Measurements from ENCODE around the gene UTS2.
A peak's percentile ranks its signal among the peaks of the same experiment; 100 is the strongest.

Gene UTS2

GRCh38 chr1:7863756-7864328 lies 11.0 kb upstream of the UTS2 start:
- no peak for DNase-seq (ENCODE audit: low read depth in 2 of 2)

DNA sequence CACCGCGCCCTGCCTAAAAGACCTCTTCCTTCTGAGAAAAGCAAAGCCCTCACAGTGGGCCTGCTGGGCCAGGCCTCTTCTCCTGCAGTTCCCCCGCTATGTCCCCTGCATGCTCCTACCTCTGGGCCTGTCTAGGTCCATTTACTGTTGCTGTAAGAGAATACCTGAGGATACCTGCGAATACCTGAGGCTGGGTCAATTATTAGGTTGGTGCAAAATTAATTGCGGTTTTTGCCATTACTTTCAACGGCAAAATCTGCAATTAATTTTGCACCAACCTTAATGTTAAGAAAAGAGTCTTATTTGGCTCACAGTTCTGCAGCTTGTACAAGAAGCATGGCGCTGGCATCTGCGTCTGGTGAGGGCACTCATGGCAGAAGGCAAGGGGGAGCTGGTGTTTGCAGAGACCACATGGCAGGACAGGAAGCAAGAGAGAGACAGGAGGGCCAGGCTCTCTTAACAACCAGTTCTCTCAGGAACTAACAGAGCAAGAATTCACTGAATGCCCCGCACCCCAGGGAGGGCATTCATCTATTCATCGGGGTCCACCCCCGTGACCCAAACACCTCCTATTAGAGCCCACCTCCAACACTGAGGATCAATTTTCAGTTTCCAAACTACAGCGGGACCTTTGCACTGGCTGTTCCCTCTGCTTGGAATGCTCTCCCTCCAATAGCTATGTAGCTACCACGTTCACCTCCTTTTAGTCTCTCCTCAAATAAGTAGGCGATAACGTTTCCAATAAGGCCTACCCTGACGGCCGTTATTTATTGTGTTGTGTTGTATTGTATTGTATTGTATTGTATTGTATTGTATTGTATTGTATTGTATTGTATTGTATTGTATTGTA lies 9.6 kb upstream of the UTS2 start:
- DNase-seq (ENCODE audit: low read depth in 2 of 2) = no peak

GRCh38 chr1:7861452-7861851 lies 8.6 kb upstream of the UTS2 start:
- DNase-seq (ENCODE audit: low read depth in 2 of 2) = no peak

- no peak for DNase-seq (ENCODE audit: low read depth in 2 of 2)
Measured at GRCh38 chr1:7860130-7860529, 7.3 kb upstream of the UTS2 start.

GRCh38 chr1:7859406-7859805 lies 6.5 kb upstream of the UTS2 start:
- DNase-seq (ENCODE audit: low read depth in 2 of 2) = no peak

- no peak for DNase-seq (ENCODE audit: low read depth in 2 of 2)
Measured at GRCh38 chr1:7857985-7858384, 5.1 kb upstream of the UTS2 start.

DNA sequence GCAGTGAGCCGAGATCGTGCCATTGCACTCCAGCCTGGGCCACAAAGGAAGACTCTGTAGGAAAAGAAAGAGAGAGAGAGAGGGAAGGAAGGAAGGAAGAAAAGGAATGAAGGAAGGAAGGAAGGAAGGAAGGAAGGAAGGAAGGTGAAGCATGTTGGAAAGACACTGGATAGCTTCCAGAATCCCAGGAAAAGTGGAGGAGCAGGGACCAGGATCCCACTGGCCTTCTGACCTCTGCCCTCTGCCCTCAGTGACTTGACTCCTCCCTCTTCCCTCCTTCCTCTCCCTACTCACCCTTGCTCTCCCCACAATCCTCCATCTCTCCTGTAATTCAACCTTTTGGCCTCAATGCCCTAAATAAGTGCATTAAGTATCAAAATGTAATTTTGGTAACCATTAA lies 4.1 kb upstream of the UTS2 start:
- DNase-seq (ENCODE audit: low read depth in 2 of 2) = no peak

- no peak for DNase-seq (ENCODE audit: low read depth in 2 of 2)
Measured at GRCh38 chr1:7856345-7856744, 3.5 kb upstream of the UTS2 start.

- no peak for DNase-seq (ENCODE audit: low read depth in 2 of 2)
Measured at GRCh38 chr1:7853684-7854026, 790 bp upstream of the UTS2 start.

GRCh38 chr1:7850786-7851185 lies 2.1 kb downstream of the UTS2 start:
- no peak for DNase-seq (ENCODE audit: low read depth in 2 of 2)

GRCh38 chr1:7847599-7847998 lies 5.3 kb downstream of the UTS2 start:
- DNase-seq (ENCODE audit: low read depth in 2 of 2) = no peak

- no peak for DNase-seq (ENCODE audit: low read depth in 2 of 2)
Measured at GRCh38 chr1:7846656-7847055, 6.2 kb downstream of the UTS2 start.

DNA sequence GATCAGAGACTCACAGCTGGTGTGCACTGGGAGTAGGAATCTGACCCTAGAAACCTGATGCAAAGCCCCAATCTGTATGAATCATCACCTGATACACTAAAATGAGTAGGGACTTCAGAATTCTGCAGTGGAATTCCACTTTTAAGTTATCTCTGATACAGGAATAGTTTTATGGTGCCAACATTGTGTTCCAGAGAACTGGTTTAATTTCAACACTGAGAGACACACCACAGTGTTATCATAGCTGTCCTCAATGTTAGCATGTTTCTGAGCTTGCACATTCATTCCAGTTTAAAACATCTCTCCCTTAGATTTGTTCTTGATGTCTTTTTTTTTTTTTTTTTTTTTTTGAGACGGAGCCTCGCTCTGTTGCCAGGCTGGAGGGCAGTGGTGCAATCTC lies 7.1 kb downstream of the UTS2 start:
- DNase-seq (ENCODE audit: low read depth in 2 of 2) = no peak

GRCh38 chr1:7842517-7842916 lies 10.3 kb downstream of the UTS2 start:
- no peak for DNase-seq (ENCODE audit: low read depth in 2 of 2)

GRCh38 chr1:7839526-7839925 lies 13.3 kb downstream of the UTS2 start:
- no peak for DNase-seq (ENCODE audit: low read depth in 2 of 2)

DNA sequence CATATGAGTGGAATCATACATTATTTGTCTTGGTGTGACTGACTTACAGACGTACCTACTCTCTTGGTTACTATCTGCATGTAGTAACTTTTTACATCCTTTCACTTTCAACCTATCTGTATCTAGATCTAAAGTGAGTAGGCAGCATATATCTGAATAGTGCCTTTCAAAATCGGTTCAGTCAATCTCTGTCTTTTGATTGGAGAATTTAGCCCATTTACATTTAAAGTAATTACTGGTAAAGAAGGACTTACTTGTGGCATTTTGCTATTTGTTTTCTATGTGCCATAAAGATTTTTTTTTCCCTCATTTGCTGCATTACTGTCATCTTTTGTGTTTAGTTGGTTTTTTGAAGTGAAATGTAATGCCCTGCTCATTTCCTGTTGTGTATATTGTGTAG lies 14.2 kb downstream of the UTS2 start:
- no peak for DNase-seq (ENCODE audit: low read depth in 2 of 2)

GRCh38 chr1:7833035-7833434 lies 19.8 kb downstream of the UTS2 start:
- no peak for DNase-seq (ENCODE audit: low read depth in 2 of 2)

GRCh38 chr1:7831458-7831857 lies 21.4 kb downstream of the UTS2 start:
- DNase-seq (ENCODE audit: low read depth in 2 of 2) = no peak

GRCh38 chr1:7827126-7827955 lies 25.5 kb downstream of the UTS2 start:
- DNase-seq (ENCODE audit: low read depth in 2 of 2) = peak in 1 of 2 donors; percentile 0

GRCh38 chr1:7826363-7826762 lies 26.5 kb downstream of the UTS2 start:
- DNase-seq (ENCODE audit: low read depth in 2 of 2) = no peak

DNA sequence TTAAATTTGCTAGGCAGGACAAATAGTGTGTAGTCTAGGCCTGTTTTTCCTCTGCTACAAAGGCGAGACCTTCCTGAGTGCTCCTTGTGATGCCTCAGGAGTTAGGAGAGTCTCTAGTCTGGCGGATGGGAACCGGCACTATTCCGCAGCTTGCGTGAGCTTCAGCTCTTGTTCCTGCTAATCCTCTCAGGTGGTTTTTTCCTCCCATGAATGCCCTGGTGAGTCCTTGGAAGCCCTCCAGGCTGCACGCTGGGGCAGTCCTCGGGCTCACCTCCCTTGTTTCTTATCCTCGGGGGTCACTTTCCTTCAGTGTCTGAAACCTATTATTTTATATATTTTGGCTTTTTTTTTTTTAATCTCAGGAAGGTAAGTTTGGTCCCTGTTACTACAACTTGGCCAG lies 28.2 kb downstream of the UTS2 start:
- DNase-seq (ENCODE audit: low read depth in 2 of 2) = no peak

DNA sequence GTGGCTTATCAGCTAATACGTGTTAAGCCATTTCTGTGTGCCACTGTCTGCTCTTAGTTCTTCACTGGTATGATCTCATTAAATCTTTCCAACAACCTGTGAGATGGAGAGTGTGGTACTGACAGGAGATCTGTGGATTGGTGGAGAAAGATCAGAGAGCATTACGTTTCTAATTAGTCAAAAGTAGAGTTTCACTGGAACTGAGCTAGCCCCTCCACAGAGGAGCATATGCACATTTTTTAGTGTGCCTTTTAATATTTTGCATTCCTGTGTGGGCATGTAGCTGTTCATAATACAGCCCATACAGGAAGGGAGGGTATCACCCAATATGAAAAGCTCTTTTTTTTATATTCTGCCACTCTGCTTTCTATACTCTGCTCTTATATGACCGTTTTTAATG lies 31.6 kb downstream of the UTS2 start:
- no peak for DNase-seq (ENCODE audit: low read depth in 2 of 2)

All from activated CD8-positive, alpha-beta memory T cell treated with anti-CD3 and anti-CD28 coated beads for 4 hours (primary cell).